B cell (primary cell): ENCODE measurements around the gene ADA.
"Not testable (repeated sequence)": the region's sequence is repeated elsewhere in the genome, so short reads cannot be mapped to it uniquely, and the experiment has no call there.

Experiments
- CTCF ChIP-seq: fragments of 200-600 bp; IDR thresholded peaks from one replicate; pipeline ENCODE4 v1.8.0; 2022; ENCODE audit warnings: antibody characterized with exemption, mild to moderate bottlenecking
- EZH2 ChIP-seq: IDR thresholded peaks from 2 replicates; pipeline ENCODE4 v1.6.1; 2012; ENCODE audit warnings: borderline replicate concordance, low read depth, mild to moderate bottlenecking, moderate library complexity, low read length; ENCODE audit not compliant: insufficient read depth, poor library complexity, severe bottlenecking

GRCh38 chr20:44654210-44654609, 2.7 kb upstream of the ADA start:
- TF ChIP-seq CTCF, EZH2: not testable (repeated sequence)
